Activated B cell treated with CpG ODN at 0.5 μM for 24 hours (primary cell): ENCODE measurements around the gene TUBB8B. TPM values are rescaled to one million over a fixed set of nuclear protein-coding genes. Genes with fewer than 3 reads are reported as not detected.
"Not testable (repeated sequence)": the region's sequence is repeated elsewhere in the genome, so short reads cannot be mapped to it uniquely, and the experiment has no call there.

Experiments used
- ATAC-seq: fragments of 200-7000 bp; cut with Tn5 transposase; one replicate; pipeline ENCODE4 v1.10.0; 2021; ENCODE audit warnings: low read depth, mild to moderate bottlenecking, moderate library complexity
- CTCF ChIA-PET: fragments of 350-600 bp; sonication (Branson Sonifier 250); formaldehyde crosslinking; loops from one replicate; lab custom pipeline; 2021; ENCODE audit warnings: antibody characterized with exemption; lab: Charles Lee
- POLR2A ChIA-PET: fragments of 350-600 bp; sonication (Branson Sonifier 250); formaldehyde crosslinking; loops from one replicate; lab custom pipeline; 2021; ENCODE audit warnings: antibody characterized with exemption; lab: Charles Lee
- DNase-seq: peaks from one replicate; pipeline ENCODE4 v3.0.0; 2022
- H3K27ac Mint-ChIP-seq: one replicate; pipeline ENCODE4 v1.8.0; 2020; ENCODE audit warnings: mixed read lengths
- H3K27me3 Mint-ChIP-seq: one replicate; pipeline ENCODE4 v1.8.0; 2021; ENCODE audit warnings: mixed read lengths
- H3K36me3 Mint-ChIP-seq: one replicate; pipeline ENCODE4 v1.8.0; 2021; ENCODE audit warnings: low read depth, mixed read lengths
- H3K4me1 Mint-ChIP-seq: one replicate; pipeline ENCODE4 v1.8.0; 2021; ENCODE audit warnings: mixed read lengths
- H3K4me3 Mint-ChIP-seq: one replicate; pipeline ENCODE4 v1.8.0; 2020; ENCODE audit warnings: mild to moderate bottlenecking, mixed read lengths
- H3K9me3 Mint-ChIP-seq: one replicate; pipeline ENCODE4 v1.8.0; 2020; ENCODE audit warnings: mixed read lengths
- intact Hi-C: fragments of 100-400 bp; cut with micrococcal nuclease; formaldehyde crosslinking; loops from one replicate; pipeline ENCODE4 v1.15.1; 2024
- total RNA-seq: library from RNA; stranded (reverse); gene quantifications from 2 replicates; pipeline ENCODE4 v1.2.3, GENCODE V29; 2022

Gene TUBB8B
- total RNA-seq, 1 donor from 2014 or later, result 0.22 TPM

DNA sequence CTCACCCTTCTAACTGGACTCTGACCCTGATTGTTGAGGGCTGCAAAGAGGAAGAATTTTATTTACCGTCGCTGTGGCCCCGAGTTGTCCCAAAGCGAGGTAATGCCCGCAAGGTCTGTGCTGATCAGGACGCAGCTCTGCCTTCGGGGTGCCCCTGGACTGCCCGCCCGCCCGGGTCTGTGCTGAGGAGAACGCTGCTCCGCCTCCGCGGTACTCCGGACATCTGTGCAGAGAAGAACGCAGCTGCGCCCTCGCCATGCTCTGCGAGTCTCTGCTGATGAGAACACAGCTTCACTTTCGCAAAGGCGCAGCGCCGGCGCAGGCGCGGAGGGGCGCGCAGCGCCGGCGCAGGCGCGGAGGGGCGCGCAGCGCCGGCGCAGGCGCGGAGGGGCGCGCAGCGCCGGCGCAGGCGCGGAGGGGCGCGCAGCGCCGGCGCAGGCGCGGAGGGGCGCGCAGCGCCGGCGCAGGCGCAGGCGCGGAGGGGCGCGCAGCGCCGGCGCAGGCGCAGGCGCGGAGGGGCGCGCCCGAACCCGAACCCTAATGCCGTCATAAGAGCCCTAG lies 38.7 kb downstream of the TUBB8B start:
- H3K4me3 Mint-ChIP-seq, H3K9me3 Mint-ChIP-seq, H3K4me1 Mint-ChIP-seq, CTCF ChIA-PET, POLR2A ChIA-PET, intact Hi-C loops, H3K27me3 Mint-ChIP-seq, H3K27ac Mint-ChIP-seq, DNase-seq, H3K36me3 Mint-ChIP-seq, ATAC-seq: not testable (repeated sequence)

DNA sequence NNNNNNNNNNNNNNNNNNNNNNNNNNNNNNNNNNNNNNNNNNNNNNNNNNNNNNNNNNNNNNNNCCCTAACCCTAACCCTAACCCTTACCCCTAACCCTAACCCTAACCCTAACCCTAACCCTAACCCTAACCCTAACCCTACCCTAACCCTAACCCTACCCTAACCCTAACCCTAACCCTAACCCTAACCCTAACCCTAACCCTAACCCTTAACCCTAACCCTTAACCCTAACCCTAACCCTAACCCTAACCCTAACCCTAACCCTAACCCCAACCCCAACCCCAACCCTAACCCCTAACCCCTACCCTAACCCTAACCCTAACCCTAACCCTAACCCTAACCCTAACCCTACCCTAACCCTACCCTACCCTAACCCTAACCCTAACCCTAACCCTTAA lies 39.5 kb downstream of the TUBB8B start:
- CTCF ChIA-PET, H3K9me3 Mint-ChIP-seq, H3K4me1 Mint-ChIP-seq, H3K36me3 Mint-ChIP-seq, ATAC-seq, H3K27me3 Mint-ChIP-seq, H3K4me3 Mint-ChIP-seq, intact Hi-C loops, DNase-seq, POLR2A ChIA-PET, H3K27ac Mint-ChIP-seq: not testable (repeated sequence)

Other genes starting within 250 kb of the TUBB8B start
- 53.1 and 53.9 TPM in 2 replicates for gene USP14, start 108.9 kb upstream of the TUBB8B start, total RNA-seq
- gene THOC1, start 218.4 kb upstream of the TUBB8B start, total RNA-seq, result 53.3 and 68.6 TPM in 2 replicates